GM12873 (cell line): ENCODE results near the gene BLOC1S6.

Experiments used
- CTCF ChIP-seq: IDR thresholded peaks from 2 replicates; pipeline ENCODE4 v1.5.1; 2012; ENCODE audit warnings: low read depth, mild to moderate bottlenecking, moderate library complexity, low read length, control low read depth; ENCODE audit not compliant: insufficient read depth; ENCODE audit errors: missing control alignments

The BLOC1S6 gene

DNA sequence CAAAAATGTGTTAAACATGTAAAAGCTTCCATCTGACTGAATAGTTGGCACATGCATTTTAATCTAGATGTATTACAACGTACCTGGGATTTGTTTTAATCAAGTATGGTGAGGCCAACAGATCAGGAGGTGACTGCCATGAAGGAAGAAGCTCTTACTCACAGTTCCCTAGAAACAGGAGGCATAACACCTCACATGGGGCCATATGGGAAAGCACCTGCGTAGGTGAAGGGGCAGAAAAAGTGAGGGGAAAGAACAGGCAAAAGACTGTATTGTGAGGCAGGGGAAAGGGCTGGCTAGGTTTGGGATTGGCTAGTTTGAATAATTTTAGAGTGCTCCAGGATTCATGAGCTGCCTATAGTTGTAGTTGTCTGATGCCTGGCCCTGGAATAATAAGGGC is 57.3 kb downstream of the BLOC1S6 start:
- no peak for TF ChIP-seq CTCF

- no peak for TF ChIP-seq CTCF
Measured at GRCh38 chr15:45645026-45645980, 58.1 kb downstream of the BLOC1S6 start.

DNA sequence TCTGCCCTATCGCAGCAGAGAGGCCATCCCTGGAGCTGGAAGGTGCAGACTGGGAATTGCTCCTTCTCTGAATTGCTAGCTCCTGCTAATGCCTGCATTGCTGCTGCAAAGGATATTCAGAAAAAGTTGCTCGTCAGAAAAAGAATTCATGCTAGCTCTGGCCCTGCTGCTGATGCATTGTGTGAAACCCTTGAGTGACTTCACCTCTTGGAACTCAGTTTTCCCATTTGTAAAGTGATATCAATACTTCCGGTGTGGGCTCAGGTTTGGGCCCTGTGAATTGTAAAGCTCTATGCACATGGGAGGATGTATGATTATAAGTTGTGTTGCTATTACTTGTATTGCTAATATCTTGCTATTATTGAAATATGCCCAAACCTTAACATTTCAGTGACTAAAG is 59.0 kb downstream of the BLOC1S6 start:
- no peak for TF ChIP-seq CTCF

DNA sequence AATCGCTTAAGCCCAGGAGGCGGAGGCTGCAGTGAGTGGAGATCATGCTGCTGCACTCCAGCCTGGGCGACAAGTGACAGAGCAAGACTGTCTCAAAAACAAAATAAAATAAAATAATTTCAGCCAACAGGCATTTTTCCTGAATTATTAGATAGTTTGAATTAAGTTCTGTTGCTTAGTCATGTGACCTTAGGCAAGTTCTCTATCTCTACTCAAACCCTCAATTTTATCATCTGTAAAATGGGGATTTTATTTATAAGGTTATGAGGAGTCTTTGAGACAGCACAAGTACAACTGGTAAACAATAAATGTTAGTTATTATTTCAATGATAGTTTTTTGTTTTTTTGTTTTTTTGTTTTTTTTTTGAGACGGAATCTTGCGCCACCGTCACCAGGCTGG is 60.6 kb downstream of the BLOC1S6 start:
- TF ChIP-seq CTCF: no peak

DNA sequence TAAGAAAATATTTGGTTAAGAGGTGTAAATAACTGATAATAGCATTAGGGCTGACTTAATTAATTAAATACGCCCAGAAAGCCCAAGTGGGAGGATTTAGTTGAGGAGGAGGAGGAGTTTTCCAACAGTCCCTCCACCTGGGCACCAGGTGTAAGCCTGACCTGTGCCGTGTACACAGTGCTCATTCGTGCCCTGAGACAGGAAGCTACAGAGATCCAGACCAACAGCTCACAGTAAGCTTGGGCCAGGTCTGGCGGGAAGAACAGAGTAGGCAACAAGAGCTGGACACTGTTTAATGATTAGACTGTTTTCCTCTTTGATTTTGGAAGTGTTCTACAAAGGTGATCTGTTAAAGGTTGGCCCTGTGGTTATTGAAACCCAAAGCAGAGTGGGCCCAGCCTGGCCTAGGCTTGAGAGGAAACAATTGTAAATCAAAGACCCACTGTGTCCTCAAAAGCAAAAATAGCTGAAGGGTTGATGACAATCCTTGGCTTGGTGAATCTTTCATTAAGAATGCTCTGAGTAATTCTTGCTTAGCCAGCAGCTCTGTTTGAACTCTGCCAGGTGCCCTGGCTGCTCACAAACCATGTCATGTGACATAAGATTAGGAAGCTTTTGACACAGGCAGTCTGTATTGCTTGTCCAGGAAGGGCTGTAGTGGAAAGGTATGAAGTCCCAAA is 61.5 kb downstream of the BLOC1S6 start:
- TF ChIP-seq CTCF: no peak

DNA sequence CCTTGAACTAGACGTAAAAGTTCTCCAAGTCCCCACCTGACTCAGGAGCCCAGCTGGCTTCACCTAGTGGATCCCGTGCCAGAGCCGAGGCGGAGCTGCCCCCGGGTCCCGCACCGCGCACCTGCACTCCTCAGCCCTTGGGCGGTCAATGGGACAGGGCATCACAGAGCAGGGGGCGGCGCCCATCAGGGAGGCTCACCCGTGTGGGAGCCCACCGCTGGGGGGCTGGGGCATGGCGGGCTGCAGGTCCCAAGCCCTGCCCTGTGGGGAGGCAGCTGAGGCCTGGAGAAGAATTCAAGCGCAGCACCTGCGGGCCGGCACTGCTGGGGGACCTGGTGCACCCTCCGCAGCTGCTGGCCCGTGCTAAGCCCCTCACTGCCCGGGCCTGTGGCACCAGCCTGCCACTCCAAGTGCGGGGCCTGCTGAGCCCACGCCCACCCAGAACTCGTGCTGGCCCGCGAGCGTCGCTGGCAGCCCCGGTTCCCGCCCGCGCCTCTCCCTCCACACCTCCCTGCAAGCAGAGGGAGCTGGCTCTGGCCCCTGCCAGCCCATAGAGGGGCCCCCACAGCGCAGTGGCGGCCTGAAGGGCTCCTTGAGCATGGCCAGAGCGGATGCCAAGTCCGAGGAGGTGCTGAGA is 63.8 kb downstream of the BLOC1S6 start:
- TF ChIP-seq CTCF: no peak
